SK-N-SH treated with all-trans-retinoic acid at 6 μM for 48 hours (cell line): Measurements from ENCODE around the gene NANP.
"Not testable (repeated sequence)": the region's sequence is repeated elsewhere in the genome, so short reads cannot be mapped to it uniquely, and the experiment has no call there.

Experiments
- ISL1 ChIP-seq: fragments of 250-450 bp; sonication (Bioruptor Pico); IDR thresholded peaks from 2 replicates; pipeline ENCODE4 v2.1.2; 2022; ENCODE audit warnings: mild to moderate bottlenecking, moderate library complexity
- ZFP30 ChIP-seq: fragments of 450-650 bp; formaldehyde crosslinking; IDR thresholded peaks from 2 replicates; pipeline ENCODE4 v1.5.0; 2022; ENCODE audit warnings: mild to moderate bottlenecking, moderate library complexity
- ZNF565 ChIP-seq: fragments of 450-650 bp; formaldehyde crosslinking; conservative IDR thresholded peaks from 2 replicates; pipeline ENCODE4 v1.5.0; 2020; ENCODE audit warnings: low read depth, mild to moderate bottlenecking, moderate library complexity
- TF ChIP-seq, protein P1 (sequence below): fragments of 250-450 bp; sonication (Bioruptor Pico); IDR thresholded peaks from 2 replicates; pipeline ENCODE4 v1.8.0; 2020; ENCODE audit warnings: mild to moderate bottlenecking, moderate library complexity, borderline replicate concordance
- TF ChIP-seq, protein P2 (sequence below): fragments of 250-450 bp; sonication (Bioruptor Pico); IDR thresholded peaks from 2 replicates; pipeline ENCODE4 v1.5.1; 2020; ENCODE audit warnings: low read depth, mild to moderate bottlenecking, moderate library complexity
- TF ChIP-seq, protein P3 (sequence below): fragments of 250-450 bp; sonication (Bioruptor Pico); IDR thresholded peaks from 2 replicates; pipeline ENCODE4 v1.8.0; 2021; ENCODE audit warnings: low read depth, mild to moderate bottlenecking, moderate library complexity, borderline replicate concordance

DNA sequence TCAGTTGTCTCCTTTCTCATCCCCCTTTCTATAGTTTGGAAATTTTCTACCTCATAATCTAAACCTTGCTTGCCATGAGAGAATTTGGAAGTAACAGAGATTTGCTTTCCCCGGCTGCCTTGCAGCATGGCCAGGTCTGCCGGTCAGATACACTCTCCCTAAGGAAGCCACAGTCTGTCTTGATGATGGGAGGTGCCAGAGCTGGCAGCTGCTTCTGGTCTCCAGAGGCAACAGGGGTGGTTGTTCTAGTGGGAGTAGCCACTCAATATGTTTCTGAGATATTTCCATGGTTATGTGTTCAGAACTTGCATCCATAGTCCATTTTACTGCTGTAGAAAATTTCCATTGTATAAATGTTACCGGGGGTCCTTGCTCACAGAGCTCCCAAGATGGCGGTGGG, 33.0 kb downstream of the NANP start:
- TF ChIP-seq ZFP30, ZNF565, ISL1 (CRISPR knock-in tag): not testable (repeated sequence)
- TF ChIP-seq, protein P1, sequence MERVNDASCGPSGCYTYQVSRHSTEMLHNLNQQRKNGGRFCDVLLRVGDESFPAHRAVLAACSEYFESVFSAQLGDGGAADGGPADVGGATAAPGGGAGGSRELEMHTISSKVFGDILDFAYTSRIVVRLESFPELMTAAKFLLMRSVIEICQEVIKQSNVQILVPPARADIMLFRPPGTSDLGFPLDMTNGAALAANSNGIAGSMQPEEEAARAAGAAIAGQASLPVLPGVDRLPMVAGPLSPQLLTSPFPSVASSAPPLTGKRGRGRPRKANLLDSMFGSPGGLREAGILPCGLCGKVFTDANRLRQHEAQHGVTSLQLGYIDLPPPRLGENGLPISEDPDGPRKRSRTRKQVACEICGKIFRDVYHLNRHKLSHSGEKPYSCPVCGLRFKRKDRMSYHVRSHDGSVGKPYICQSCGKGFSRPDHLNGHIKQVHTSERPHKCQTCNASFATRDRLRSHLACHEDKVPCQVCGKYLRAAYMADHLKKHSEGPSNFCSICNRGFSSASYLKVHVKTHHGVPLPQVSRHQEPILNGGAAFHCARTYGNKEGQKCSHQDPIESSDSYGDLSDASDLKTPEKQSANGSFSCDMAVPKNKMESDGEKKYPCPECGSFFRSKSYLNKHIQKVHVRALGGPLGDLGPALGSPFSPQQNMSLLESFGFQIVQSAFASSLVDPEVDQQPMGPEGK (CRISPR knock-in tag): not testable (repeated sequence)
- TF ChIP-seq, protein P2, sequence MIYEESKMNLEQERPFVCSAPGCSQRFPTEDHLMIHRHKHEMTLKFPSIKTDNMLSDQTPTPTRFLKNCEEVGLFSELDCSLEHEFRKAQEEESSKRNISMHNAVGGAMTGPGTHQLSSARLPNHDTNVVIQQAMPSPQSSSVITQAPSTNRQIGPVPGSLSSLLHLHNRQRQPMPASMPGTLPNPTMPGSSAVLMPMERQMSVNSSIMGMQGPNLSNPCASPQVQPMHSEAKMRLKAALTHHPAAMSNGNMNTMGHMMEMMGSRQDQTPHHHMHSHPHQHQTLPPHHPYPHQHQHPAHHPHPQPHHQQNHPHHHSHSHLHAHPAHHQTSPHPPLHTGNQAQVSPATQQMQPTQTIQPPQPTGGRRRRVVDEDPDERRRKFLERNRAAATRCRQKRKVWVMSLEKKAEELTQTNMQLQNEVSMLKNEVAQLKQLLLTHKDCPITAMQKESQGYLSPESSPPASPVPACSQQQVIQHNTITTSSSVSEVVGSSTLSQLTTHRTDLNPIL (CRISPR knock-in tag): not testable (repeated sequence)
- TF ChIP-seq, protein P3, sequence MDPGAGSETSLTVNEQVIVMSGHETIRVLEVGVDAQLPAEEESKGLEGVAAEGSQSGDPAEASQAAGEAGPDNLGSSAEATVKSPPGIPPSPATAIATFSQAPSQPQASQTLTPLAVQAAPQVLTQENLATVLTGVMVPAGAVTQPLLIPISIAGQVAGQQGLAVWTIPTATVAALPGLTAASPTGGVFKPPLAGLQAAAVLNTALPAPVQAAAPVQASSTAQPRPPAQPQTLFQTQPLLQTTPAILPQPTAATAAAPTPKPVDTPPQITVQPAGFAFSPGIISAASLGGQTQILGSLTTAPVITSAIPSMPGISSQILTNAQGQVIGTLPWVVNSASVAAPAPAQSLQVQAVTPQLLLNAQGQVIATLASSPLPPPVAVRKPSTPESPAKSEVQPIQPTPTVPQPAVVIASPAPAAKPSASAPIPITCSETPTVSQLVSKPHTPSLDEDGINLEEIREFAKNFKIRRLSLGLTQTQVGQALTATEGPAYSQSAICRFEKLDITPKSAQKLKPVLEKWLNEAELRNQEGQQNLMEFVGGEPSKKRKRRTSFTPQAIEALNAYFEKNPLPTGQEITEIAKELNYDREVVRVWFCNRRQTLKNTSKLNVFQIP (CRISPR knock-in tag): not testable (repeated sequence)
